Suppressor macrophage (primary cell): ENCODE measurements around the gene CD37.
"Not testable (repeated sequence)": the region's sequence is repeated elsewhere in the genome, so short reads cannot be mapped to it uniquely, and the experiment has no call there.

Experiments used
- DNase-seq, 4 experiments: peaks; one replicate each; pipeline ENCODE4 v3.0.0-alpha.2; 2020 to 2022

CD37 gene

DNA sequence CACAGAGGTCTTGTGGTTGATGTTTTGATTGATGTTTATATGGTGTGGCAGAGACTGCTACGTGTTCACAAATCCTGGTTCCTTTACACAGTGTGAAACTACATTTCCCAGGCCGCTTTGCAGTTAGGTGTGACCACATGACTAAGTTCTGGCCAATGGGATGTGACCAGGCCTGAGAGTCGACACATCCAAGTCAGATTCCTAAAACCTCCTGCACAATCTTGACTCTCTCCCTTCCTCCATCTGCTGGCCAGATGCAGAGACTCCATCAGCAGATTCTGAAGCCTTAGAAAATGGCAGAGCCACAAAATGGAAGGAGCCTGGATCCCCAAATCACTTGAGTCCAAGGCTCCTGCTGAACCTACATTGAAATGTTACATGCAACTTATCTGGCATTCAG is 12.6 kb downstream of the CD37 start:
- peak; percentile 26 to 51 (median 50) for DNase-seq

GRCh38 chr19:49348305-49349189 is 13.3 kb downstream of the CD37 start:
- DNase-seq: no peak

GRCh38 chr19:49349567-49349966 is 14.4 kb downstream of the CD37 start:
- no peak for DNase-seq

- peak; percentile 27 to 71 (median 58) for DNase-seq
Observed at GRCh38 chr19:49355909-49356353, 20.7 kb downstream of the CD37 start.

GRCh38 chr19:49356382-49356781 is 21.2 kb downstream of the CD37 start:
- no peak for DNase-seq

DNA sequence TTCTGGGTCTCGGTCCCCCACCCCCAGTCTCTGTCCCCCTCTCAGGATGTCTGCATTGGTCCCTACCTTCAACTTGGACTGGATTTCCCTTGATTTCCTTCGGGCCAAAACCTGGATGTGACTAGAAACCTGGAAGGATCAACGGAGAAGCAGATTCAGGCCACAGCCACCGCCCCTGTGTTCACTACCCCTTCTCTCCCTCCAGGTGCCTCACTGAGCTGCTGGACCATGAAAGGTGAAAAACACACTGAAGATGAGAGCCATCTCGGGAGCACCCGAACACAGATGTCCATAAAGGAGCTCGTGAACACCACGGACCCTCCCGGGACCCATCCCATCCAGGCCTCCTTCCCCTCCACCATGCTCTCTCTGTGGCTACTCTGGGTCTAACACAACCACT is 22.0 kb downstream of the CD37 start:
- DNase-seq: no peak

- DNase-seq: no peak
Observed at GRCh38 chr19:49359851-49360820, 24.9 kb downstream of the CD37 start.

DNA sequence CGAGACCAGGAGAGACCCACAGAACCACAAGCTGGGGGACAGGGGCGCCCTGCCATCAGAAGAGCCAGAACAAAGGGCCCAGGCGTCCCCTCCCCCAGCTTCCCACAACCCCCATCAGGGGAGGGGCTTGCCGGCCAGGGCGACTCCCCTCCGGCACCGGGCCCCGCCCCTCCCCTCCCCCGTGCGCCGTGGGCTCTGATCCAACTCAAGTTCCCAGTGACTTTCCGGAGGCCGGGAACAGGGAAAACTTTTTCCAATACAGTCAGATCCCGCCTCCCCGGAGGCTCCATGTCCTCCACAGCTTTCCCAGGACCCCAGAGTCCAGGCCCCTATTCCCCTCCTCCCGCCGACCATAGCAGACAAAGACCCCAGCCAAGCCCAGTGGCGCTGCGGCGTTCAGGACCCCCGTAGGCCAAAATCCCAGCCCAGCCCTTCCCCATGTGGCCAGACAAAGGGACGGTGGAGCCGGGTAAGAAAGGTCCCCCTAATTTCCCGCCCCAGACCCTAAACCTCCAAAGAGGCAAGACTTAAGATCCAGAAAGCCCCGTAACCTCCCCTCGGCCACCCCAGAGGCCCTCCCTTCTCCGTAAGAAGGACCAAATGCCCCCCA is 26.3 kb downstream of the CD37 start:
- DNase-seq: no peak

DNA sequence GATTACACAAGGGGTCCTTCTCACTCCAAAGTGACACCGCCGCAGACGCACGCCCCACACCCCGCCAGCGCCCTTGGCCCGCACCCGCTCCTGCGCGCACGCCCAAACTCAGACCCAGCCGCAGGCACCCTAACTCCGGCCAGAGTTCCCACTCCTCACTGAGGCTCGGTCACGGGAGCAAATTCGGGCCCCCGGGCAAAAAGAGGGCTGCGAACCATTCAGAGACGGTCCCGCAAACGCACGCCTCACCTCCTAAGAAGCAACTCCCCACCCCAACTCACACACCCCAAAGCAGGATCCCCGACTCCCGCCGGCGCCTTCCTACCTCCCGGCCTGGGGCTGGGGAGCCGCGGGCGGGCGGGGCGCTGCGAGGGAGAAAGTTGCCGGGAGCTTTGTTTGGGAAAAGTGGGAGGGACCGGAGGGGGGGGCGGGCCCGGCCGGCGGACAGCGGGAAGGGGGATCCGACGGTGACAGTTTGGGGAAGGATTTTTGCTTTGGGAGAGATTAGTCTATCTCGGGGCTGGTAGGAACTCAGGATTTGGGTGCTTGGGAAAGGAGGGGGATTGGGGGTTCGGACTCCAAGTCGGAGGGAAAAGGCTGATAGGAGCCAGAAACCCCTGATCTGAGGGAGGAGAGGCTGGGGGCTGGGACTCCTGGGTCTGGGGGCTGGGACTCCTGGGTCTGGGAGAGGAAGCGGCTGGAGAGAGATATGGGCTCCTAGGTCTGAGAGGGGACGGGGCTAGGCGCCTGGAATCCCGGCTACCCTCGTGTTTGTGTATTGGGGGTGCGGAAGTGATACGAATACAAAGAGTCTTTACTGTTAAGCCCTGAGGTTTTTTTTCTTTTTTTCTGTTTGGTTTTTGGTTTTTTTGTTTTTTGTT is 27.1 kb downstream of the CD37 start, which contains the start of gene TEAD2:
TEAD2 (minus strand) TSS at position 369 of the 881 bp plus-strand sequence. CDS start 2,341 bp downstream, outside the sequence.
- no peak for DNase-seq

GRCh38 chr19:49362929-49363267 is 27.7 kb downstream of the CD37 start:
- DNase-seq: peak in 3 of 4 experiments; percentile 10 to 45 (median 23)

DNA sequence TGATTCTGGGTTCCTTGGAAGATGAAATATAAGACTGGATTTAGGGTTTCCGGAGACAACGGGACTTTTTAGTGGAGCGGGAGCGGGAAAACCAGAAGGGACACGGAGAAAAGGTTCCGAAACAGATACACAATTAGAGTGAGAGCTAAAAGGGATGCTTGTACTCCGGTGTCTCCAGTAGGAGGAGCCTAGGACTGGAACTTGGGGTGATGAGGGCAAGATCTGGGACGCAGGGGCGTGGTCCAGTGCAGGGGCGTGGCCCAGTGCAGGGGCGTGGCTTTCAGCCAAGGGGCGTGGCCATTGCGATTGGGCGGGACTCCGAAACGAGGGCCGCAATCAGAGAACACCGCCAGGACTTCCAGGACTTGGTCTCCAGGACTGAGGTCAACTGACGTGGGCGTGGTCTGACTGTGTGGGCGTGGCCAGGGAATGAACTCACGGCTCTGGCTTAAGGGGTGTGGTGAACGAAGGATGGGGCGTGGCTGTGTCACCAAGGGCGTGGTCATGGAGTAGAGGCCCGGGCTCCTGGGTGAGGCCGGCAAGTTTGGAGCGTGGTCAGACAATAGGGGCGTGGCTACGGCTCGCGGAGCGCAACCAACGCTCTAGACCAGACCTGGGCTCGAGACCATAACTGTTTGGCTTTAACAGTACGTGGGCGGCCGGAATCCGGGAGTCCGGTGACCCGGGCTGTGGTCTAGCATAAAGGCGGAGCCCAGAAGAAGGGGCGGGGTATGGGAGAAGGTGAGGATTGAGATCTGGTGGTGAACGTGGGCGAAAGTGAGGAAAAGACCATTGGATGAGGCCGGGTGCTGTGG is 28.3 kb downstream of the CD37 start, which contains the start of gene DKKL1:
DKKL1 (plus strand) TSS at position 610 of the 815 bp plus-strand sequence; CDS start at position 732, 122 bp downstream.
- peak; percentile 94 to 97 (median 96) for DNase-seq

DNA sequence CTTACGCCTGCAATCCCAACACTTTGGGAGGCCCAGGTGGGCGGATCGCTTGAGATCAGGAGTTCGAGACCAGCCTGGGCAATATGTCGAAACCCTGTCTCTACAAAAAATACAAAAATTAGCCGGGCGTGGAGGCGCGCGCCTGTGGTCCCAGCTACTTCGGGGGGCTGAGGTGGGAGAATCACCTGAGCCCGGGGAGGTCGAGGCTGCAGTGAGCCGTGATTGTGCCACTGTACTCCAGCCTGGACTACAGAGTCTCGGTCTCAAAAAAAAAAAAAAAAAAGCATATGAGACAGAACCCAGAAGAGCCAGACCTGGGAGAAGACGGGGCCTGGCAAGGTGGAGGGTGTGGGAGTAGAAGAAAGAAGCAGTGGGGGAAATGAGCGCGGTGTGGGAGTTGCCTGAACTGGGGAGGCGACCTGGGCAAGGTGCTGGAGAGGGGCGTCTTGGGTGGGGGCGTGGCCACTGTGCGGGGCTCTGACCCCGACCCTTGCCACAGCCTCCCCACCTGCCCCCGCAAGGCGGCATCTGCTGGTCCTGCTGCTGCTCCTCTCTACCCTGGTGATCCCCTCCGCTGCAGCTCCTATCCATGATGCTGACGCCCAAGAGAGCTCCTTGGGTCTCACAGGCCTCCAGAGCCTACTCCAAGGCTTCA is 29.0 kb downstream of the CD37 start:
- no peak for DNase-seq

DNA sequence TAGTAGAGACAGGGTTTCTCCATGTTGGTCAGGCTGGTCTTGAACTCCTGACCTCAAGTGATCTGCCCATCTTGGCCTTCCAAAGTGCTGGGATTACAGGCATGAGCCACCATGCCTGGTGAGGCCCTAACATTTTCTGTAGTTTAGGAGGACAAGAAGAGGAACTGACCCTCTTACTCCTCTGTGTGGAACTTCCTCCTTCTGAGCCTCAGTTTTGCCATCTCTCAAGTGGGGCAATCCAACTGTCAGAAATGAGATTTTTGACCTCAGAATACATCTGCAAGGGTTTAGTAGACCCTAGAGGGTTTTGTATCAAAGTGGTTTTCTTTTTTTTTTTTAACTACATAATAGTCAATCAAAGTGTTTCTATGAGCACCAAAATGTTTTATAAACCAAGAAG is 30.9 kb downstream of the CD37 start:
- DNase-seq: peak in 2 of 4 experiments; percentile 14 to 36

DNA sequence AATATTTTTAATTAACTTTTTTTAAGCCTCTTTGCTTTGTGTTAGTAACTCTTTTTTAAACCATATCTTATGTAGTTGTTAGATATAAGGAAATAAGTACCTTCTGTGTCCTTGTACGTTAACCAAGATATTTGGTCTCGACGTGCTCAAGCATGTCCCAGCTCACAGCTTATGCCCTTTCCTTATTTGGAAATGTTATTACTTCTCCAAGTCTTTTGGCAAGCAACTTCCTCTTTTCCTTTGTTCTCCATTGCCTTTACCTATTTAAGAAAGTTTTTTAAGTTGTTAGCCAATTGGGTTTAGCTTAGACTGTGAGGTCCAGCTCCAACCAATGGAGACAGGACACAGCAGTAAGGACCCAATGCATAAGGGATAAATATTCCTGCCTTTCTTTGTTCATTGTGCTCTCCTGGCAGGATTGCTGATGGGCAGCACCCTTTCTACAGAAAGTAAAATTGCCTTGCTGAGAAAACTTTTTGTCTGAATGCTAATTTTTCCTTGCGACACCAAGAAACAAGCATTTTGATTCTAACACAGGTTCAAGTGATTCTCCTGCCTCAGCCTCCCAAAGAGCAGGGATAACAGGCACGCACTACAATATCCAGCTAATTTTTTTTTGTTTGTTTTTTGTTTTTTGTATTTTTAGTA is 33.6 kb downstream of the CD37 start:
- peak in 2 of 4 experiments; percentile 28 to 34 for DNase-seq

DNA sequence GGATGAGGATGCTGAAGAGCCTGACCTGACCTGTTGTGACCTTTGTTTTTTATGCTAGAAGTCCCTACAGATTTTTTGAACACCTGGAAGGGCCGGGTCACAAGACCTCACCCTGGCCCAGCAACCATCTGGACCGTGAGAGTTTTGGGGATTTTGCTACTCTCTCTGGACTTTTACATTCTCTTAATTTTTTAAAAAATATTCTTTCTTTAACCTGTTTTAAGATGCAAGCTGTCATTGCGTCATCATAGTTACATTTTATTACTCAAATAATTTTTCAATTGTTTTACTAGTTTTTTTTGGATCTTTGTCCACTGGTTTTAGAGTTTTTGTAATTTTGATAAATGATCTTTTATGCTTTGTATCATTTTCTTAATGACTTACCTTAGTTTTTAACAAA is 36.0 kb downstream of the CD37 start:
- no peak for DNase-seq

DNA sequence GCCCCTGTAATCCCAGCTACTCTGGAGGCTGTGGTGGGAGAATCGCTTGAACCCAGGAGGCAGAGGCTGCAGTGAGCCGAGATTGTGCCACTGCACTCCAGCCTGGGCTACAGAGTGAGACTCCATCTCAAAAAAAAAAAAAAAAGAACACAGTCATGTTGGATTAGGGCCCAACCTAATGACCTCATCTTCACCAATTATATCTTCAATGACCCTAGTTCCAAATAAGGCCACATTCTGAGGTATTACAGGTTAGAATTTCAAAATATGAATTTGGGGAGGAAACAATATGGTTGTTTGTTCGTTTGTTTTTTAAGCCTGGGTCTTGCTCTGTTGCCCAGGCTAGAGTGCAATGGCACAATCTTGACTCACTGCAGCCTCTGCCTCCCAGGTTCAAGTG is 38.0 kb downstream of the CD37 start:
- DNase-seq: not testable (repeated sequence)

- no peak for DNase-seq
Observed at GRCh38 chr19:49374665-49375434, 39.6 kb downstream of the CD37 start.

DNA sequence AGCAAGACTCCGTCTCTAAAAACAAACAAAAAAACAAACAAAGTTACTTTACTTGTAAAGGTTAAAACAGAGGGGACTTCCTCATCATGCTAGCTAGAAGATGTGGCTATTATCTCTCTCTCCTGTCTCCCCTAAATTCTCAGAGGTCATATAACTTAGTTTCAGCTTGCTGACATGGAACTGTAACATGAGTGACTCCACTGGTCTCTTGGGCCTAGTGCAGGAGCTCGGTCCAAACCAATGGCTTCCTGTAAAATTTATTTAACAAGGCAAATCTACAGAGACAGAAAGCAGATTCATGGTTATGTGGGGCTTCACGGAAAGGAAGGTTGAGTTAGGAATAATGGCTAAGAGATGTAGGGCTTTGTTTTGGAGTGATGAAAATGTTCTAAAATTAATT is 43.3 kb downstream of the CD37 start:
- DNase-seq: no peak

DNA sequence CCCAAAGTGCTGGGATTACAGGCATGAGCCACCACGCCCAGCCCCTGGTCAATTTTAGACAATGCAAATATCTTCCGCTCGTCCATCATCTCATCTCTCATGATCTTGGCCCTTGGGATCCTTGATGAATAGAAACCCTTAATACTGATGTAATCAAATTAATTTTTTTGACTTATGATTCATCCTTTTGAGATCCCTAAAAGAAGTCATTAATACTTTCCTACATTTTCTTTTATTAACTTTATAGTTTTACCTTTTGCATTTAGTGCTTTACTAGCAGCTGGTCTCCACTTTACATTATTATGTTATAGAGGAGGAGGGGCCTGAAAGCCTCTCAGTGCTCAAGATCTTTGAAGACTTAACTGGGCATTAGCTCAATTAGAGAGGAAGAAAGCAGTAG is 45.2 kb downstream of the CD37 start:
- DNase-seq: no peak
